Renal cortex interstitium (tissue), 15 donors: ENCODE data around the gene KRTAP22-1. TPM values are rescaled to one million over a fixed set of nuclear protein-coding genes. Genes with fewer than 3 reads are reported as not detected.

ENCODE experiments used
- DNase-seq, 11 donors: peaks; one replicate each; pipeline ENCODE4 v3.0.0-alpha.2; 2013; ENCODE audit warnings: low read depth in 9 of 11, low spot score in 4 of 11; ENCODE audit errors: extremely low read depth in 1 of 11
- long read RNA-seq, 16 experiments: transcript quantifications; one replicate each; lab custom pipeline, GENCODE V29; 2026
- polyA plus RNA-seq, 3 donors: library from polyadenylated mRNA; unstranded; fragments of 120-200 nt; gene quantifications; one replicate each; pipeline ENCODE4 v1.2.1, GENCODE V29; 2013; ENCODE audit not compliant: insufficient read length in 3 of 3

Gene KRTAP22-1
- polyA plus RNA-seq: not detected
- long read RNA-seq, donor 1: 0 reads
- long read RNA-seq, donor 2: 0 reads
- long read RNA-seq, donor 3: 0 reads
- long read RNA-seq, donor 4: 0 reads
- long read RNA-seq, donor 5: 0 reads
- long read RNA-seq, donor 6: 0 reads
- long read RNA-seq, donor 7: 0 reads
- long read RNA-seq, donor 8: 0 reads
- long read RNA-seq, donor 9: 0 reads
- long read RNA-seq, donor 10: 0 reads
- long read RNA-seq, donor 11: 0 reads
- long read RNA-seq, donor 12: 0 reads
- long read RNA-seq, donor 13: 0 reads
- long read RNA-seq, donor 14: 0 reads
- long read RNA-seq, donor 15: 0 reads
- long read RNA-seq, donor 16: 0 reads

GRCh38 chr21:30600787-30601186, at the start of gene KRTAP22-1:
Gene KRTAP22-1, plus strand, starts transcription at chr21:30601087.
- no peak for DNase-seq

GRCh38 chr21:30552782-30553181, 48.1 kb upstream of the KRTAP22-1 start:
- no peak for DNase-seq

GRCh38 chr21:30555095-30555494, 45.8 kb upstream of the KRTAP22-1 start:
- no peak for DNase-seq

- DNase-seq: no peak
These were observed 39.5 kb upstream of the KRTAP22-1 start, which contains the start of gene KRTAP19-7 for GRCh38 chr21:30561264-30561895. Gene KRTAP19-7, minus strand, starts transcription at chr21:30561314. Its CDS starts 25 bp downstream, at chr21:30561289.

DNA sequence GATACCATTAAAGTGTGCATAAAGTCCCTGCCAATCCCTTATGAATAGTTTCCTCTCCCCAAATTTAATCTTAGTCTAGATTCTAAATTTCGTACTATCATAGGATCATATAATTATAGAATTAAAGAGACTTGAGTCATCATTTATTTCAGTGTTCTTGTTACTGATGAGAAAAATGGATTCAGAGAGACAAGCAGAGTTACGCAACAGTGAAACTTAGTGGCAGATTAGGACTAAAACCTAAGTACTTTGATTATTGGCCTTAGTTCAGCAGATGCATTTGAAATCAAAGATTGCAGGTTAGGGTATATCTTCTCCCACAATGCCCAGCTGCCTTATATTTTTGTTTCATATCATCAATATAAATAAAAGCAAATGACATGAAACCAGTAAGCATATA, 38.9 kb upstream of the KRTAP22-1 start:
- DNase-seq: no peak

GRCh38 chr21:30563072-30563471, 37.8 kb upstream of the KRTAP22-1 start:
- no peak for DNase-seq

DNA sequence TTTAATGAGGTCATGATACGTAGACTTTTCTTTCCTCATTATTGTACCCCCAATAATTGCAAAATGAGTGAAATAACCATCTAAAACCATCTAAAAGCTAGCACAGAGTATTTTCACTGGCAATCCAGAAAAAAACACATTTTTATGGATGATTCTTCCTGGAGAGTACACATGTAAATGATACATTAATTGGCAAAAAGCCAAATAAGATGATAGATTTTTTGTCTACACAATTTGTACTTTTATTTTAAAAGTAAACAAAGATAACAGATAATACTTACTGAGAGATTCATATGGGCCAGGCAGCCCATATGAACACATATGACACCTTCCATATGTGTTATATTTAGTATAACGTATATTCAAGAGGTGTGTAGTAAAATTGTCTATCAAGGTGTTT, 37.3 kb upstream of the KRTAP22-1 start:
- no peak for DNase-seq

- no peak for DNase-seq
These were observed 33.3 kb upstream of the KRTAP22-1 start for GRCh38 chr21:30567617-30568016.

- no peak for DNase-seq
These were observed 23.1 kb upstream of the KRTAP22-1 start for GRCh38 chr21:30577766-30578165.

DNA sequence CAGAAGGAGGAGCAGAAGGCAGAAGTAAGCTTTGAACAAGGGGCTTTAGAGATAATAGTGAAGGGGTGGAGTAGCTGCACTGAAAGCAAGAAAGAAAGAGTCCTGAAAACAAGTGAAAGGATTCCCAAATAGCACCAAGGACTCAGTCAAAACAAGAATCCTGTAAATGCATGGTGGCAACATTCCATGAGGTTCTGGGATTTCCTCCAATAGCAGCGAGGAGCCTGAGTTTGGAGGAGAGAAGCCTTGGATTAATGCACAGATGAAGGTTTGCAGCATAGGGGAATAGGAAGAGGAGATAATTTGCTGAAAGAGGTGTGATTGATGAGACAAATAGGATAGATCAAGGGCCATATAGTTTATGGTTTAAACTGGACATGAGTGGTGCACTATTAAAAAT, 21.5 kb upstream of the KRTAP22-1 start:
- DNase-seq: no peak

- no peak for DNase-seq
These were observed 20.8 kb upstream of the KRTAP22-1 start for GRCh38 chr21:30580132-30580531.

GRCh38 chr21:30582870-30583269, 18.0 kb upstream of the KRTAP22-1 start:
- no peak for DNase-seq

DNA sequence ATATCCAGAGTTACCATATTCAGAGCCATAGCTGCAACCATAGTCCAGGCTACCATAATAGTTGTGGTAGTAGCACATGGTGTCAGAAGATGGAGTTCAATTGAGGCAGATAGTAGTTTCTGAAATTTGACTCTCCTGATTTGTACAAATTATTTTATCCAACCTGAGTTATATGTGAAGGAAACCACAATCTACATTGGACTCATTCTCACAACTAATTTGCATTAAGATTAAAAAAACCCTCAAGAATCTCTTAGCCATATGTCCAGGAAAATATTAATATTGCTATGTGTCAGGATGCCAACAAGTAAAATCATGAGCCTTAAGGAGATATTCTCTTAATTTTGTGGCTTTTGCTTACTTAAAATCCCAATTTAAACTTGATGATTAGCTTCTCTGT, 10.6 kb upstream of the KRTAP22-1 start, which contains the start of gene KRTAP22-2:
Gene KRTAP22-2, minus strand, starts transcription at position 101 of the 400 bp plus-strand sequence.
- no peak for DNase-seq

DNA sequence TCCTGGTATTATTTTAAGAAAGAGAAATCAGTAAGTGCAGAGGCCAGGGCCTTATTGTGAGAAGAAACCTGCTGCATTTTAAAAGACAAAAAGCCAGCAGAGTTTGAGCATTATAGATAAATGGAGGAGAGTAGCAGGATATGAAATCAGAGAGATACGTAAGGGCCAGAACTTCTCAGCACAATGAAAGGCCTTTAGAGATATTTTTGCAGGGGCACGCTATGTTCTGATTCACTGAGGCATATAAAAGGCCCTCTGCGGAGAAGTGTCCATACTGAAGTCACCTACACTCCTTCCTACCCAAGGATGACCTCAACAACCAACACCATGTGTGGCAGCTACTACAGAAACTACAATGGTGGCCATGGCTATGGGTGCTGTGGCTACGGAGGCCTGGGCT, 8.7 kb upstream of the KRTAP22-1 start, which contains the start of gene KRTAP6-3:
Gene KRTAP6-3, plus strand, starts transcription at position 301 of the 400 bp plus-strand sequence. Its CDS starts 6 bp downstream, at position 307.
- no peak for DNase-seq

- DNase-seq: no peak
These were observed 2.1 kb upstream of the KRTAP22-1 start, which contains the start of gene KRTAP6-2 for GRCh38 chr21:30598802-30599201. Gene KRTAP6-2, minus strand, starts transcription at chr21:30598902. Its CDS starts 28 bp downstream, at chr21:30598874.

DNA sequence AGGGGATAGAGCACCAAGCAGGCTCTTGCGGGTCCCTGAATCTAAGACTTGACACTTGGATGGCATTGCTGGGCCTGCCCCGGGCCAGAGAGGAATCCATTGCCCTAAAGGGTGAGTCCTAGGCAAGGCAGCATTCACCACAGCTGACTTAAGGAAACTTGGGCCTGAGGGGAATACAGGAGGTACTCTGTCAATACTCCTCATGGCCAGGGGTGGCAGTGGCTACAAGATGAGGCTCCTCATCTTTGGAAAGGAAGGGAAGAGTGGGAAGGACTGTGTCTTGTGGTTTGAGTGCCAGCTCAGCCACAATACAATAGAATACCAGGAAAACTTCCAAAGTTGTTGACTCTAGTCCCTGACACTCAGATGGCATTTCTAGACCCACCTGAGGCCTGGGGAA, 5.1 kb downstream of the KRTAP22-1 start:
- no peak for DNase-seq

DNA sequence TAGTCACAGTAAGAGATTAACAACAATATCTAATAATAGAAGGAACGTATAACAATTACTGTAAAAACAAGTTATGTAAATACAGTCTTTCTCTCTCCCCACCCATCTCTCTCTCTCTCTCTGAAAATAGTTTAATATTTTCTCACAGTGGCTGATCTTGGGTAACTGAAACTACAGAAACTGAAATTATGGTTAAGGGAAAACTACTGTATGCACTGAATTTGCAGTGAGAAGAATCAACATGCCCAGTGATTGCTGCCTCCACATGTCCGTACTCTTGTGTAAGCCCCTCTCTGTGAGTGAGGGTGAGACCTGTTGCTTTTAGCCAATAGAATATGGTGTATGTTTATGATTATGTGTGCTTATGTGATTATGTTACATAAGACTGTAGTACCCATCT, 11.2 kb downstream of the KRTAP22-1 start:
- no peak for DNase-seq

DNA sequence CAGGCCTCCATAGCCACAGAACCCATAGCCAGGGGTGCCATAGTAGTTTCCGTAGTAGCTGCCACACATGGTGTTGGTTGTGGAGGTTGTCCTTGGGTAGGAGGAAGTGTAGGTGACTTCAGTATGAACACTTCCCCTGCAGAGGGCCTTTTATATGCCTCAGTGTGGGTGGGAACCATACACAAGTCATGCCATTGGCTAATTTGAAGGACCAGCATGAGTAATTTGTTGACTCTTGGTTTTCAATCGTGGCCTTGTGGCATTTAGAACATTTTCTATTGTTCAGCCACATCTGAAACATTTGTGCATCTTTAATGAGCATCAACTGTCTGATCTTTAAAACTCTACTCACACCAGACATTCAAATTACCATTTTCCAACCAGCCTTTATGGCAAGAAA, 12.9 kb downstream of the KRTAP22-1 start, which contains the start of gene KRTAP6-1:
Gene KRTAP6-1, minus strand, starts transcription at position 95 of the 400 bp plus-strand sequence. Its CDS starts 26 bp downstream, at position 69.
- no peak for DNase-seq

DNA sequence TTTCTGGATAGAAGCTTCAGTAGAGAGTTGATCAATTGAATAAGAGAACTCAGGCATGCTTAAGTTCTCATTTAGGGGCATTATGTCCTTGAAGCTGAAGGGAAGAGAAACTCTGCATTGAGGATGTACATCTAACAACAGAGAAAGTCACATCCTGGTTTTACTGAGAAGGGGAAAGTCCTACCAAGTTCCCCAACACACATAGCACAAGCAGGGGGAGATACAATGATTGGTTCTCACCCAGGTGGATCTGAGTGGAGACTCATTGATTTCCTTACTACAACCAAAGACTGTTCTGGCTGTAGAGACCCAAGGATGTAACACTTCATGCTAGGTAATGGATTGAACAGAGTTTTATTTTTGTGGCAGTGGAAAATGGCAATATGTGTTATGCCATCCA, 14.3 kb downstream of the KRTAP22-1 start:
- no peak for DNase-seq

DNA sequence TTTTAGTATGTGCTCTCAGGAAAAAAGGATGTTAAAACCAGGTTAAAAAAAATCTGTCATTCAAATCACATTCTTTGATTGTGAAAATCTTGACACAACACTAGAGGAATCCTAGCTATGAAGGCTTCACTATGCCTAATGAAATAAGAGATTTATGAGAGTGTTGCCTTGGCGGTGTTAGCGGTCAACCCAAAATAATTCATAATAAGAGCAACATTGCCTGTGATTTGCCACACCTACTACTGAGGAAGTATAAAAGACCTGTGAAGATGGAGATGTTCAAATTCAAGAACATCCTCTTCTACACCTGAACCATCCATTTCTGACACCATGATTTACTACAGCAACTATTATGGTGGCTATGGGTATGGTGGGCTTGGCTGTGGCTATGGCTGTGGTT, 15.2 kb downstream of the KRTAP22-1 start, which contains the start of gene KRTAP20-1:
Gene KRTAP20-1, plus strand, starts transcription at position 301 of the 400 bp plus-strand sequence. Its CDS starts 30 bp downstream, at position 331.
- DNase-seq: no peak
